HG03457 (cell line): ENCODE results near the gene ZMYND19.
"Not testable (repeated sequence)": the region's sequence is repeated elsewhere in the genome, so short reads cannot be mapped to it uniquely, and the experiment has no call there.

Source experiments
- ATAC-seq: cut with Tn5 transposase; IDR thresholded peaks from one replicate; pipeline ENCODE4 v1.9.1; 2021; ENCODE audit warnings: moderate number of reproducible peaks; ENCODE audit not compliant: unreplicated experiment

The ZMYND19 gene

GRCh38 chr9:137564134-137564533, 26.2 kb downstream of the ZMYND19 start:
- ATAC-seq: no peak

GRCh38 chr9:137558127-137558526, 32.2 kb downstream of the ZMYND19 start:
- ATAC-seq: no peak

GRCh38 chr9:137556069-137556838, 34.1 kb downstream of the ZMYND19 start:
- ATAC-seq: no peak

GRCh38 chr9:137555179-137555578, 35.1 kb downstream of the ZMYND19 start:
- no peak for ATAC-seq

GRCh38 chr9:137554349-137554748, 36.0 kb downstream of the ZMYND19 start:
- ATAC-seq: no peak

GRCh38 chr9:137553654-137554053, 36.7 kb downstream of the ZMYND19 start:
- ATAC-seq: not testable (repeated sequence)

- ATAC-seq: no peak
Observed at GRCh38 chr9:137552022-137552768, 38.1 kb downstream of the ZMYND19 start.

GRCh38 chr9:137551264-137552021, 38.9 kb downstream of the ZMYND19 start, which contains the start of gene MRPL41:
TSS of gene MRPL41 (plus strand) at chr9:137551879. CDS start at chr9:137552082, 203 bp downstream.
- peak; percentile 71 for ATAC-seq

GRCh38 chr9:137550958-137551263, 39.4 kb downstream of the ZMYND19 start:
- not testable (repeated sequence) for ATAC-seq

GRCh38 chr9:137550231-137550621, 40.1 kb downstream of the ZMYND19 start, which contains the start of gene PNPLA7:
TSS of gene PNPLA7 (minus strand) at chr9:137550402. CDS start at chr9:137550197, 205 bp downstream.
- no peak for ATAC-seq

GRCh38 chr9:137547687-137548543, 42.4 kb downstream of the ZMYND19 start:
- ATAC-seq: no peak

GRCh38 chr9:137545123-137545522, 45.2 kb downstream of the ZMYND19 start:
- no peak for ATAC-seq

GRCh38 chr9:137544176-137544760, 46.0 kb downstream of the ZMYND19 start:
- no peak for ATAC-seq

- no peak for ATAC-seq
Observed at GRCh38 chr9:137543237-137543963, 46.9 kb downstream of the ZMYND19 start.

GRCh38 chr9:137542486-137542885, 47.8 kb downstream of the ZMYND19 start:
- no peak for ATAC-seq

GRCh38 chr9:137540536-137540935, 49.8 kb downstream of the ZMYND19 start:
- no peak for ATAC-seq

GRCh38 chr9:137538058-137538457, 52.3 kb downstream of the ZMYND19 start:
- no peak for ATAC-seq

- ATAC-seq: not testable (repeated sequence)
Observed at GRCh38 chr9:137536594-137537131, 53.6 kb downstream of the ZMYND19 start.

- no peak for ATAC-seq
Observed at GRCh38 chr9:137535120-137535428, 55.2 kb downstream of the ZMYND19 start.
